ENCODE results near the gene OLFML2A.

Gene OLFML2A

DNA sequence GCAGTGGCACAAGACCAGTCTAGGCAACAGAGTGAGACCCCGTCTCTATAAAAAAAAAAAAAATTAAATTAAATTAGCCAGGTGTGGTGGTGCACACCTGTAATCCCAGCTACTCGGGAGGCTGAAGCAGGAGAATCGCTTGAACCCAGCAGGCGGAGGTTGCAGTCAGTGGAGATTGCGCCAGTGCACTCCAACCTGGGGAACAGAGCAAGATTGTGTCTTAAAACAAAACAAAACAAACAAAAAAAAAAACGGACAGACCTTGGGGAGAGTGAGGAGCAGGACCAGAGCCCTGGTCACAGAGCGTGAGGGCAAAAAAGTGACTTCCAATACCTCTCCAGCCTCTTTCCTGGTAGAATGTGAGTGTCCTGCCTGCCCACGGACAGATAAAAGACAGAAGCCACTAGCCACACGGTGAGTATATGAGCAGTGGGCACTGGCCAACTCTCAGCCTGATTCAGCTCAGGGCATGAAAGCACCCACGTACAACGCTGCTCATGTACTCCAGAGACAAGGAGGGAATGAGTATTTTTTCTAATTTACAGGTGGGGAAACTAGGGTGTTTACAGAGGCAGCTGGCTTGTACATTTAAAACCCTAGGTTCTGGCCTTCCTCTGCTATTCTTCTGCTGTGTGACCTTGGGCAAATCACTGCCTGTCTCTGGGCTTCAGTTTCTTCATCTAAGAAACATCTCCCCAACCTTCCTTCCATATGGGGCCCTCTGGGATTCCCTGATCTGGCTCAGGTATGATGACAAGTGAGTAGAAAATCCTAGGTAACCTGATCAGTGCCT is 1.8 kb downstream of the OLFML2A start:
- no peak for DNase-seq (ENCODE audit: low read depth in 3 of 3)

DNA sequence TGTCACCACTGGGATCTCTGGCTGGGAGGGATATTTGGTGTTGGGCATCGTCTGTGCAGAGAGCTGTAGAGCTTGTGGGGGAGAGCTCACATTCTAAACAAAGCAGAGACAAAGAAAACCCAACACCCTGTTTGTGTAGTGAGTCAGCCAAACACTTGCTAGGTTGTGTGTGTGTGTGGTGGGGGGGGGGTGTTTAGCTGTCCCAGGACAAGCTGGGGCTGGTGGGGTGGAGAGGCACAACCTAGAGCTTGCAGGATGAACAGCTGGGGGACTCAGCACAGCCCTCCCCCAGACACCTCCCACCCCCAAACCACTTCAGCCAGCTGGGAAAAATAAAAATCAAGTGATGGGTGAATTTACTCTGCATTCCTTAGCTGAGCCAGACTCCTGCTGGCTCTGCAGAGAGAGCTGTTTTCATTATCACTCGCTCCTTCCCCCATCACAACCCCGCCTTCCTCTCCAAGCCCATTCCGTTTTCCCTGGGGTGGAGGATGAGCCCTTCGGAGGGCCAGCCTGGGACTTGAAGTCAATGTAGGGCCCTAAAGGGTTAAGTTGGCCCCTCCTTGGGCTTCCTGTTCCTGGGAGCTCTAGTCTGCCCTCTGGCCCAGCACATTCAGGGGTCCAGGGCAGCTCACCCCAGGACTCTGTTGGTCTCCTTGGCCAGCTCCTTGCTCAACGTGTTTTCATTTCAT is 2.6 kb downstream of the OLFML2A start:
- no peak for DNase-seq (ENCODE audit: low read depth in 3 of 3)

DNA sequence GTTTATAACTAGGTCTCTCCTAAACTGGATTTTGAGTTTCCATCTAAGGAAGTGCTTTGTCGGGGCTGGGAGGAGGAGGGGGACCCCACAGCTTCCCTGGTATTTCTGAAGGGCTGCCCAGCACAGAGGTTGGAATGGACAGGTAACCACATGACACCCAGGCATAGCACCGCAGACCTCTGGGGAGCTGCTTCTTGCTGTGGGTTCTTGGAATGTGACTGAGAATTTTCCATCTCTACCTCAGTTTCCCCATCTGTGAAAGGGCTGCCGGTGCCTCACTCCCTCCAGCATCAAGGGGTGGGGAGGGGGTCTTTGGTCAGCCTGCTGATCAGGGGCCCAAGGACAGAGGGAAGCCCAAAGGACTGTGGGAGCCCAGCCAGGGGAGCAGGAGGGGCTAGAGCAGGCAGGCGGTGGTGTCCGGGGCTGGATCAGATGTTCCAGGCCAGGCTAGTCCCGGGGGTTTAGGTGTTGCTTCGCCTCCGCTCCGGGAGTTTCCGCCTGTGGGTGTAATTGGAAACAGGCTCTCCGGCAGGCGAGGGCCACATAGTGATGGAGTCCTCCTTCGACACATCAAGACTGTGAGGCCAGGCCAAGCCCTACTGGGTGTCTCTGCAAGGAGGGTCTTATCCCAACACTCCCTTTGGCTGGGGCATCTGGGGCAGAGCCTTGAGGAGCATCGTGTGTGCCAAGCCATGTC is 3.3 kb downstream of the OLFML2A start:
- DNase-seq (ENCODE audit: low read depth in 3 of 3), result no peak

DNA sequence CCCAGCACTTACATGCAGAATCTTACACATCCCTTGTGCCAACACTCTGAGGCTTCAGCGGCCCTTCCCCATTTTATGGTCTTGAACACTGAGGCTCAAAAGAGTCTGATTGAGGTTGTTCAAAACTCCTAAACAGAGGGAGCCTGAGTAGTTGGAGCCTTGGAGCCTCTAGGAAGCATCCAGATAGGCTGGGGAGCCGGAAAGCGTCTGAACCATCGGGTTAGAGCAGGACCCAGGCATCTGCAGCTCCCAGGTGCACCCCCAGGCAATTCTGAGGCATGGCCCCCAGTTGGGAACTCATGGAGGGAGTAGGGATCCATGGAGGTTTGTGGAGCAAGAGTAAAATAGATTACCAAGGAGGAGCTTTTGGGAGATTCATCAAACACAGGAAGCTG is 3.8 kb downstream of the OLFML2A start:
- no peak for DNase-seq (ENCODE audit: low read depth in 3 of 3)

DNA sequence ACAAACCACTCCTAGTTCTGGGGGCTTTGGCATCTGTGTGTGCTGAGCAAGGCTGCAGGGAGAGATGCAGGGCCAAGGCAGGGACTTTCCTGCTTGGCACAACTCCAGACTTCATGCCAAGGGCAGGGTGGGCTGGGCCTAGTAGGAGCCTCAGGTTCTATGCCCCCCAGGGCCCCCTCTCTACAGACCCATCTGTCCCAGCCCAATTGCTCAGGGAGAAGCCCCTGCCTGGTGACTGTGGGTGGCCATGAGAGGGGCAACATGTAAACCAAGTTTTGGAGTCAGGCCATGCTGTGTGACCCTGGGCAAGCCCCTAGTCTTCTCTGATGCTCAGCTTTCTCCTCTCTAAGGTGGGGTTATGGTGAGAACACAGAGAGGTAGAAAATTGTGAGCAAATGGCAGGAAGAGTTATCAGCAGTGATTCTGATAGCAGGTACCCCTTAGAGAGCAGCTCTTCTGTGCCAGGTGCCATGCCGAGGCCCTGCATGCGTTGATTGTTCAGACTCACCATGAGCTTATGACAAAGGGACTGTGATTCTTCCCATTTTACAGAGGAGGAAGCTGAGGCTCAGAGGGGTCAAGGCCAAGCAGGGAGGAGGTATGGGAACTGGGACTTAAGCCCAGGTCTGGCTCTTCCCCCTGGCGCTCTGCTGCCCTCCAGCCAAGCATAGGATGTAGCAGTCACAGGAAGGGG is 5.2 kb downstream of the OLFML2A start:
- DNase-seq (ENCODE audit: low read depth in 3 of 3), result no peak

DNA sequence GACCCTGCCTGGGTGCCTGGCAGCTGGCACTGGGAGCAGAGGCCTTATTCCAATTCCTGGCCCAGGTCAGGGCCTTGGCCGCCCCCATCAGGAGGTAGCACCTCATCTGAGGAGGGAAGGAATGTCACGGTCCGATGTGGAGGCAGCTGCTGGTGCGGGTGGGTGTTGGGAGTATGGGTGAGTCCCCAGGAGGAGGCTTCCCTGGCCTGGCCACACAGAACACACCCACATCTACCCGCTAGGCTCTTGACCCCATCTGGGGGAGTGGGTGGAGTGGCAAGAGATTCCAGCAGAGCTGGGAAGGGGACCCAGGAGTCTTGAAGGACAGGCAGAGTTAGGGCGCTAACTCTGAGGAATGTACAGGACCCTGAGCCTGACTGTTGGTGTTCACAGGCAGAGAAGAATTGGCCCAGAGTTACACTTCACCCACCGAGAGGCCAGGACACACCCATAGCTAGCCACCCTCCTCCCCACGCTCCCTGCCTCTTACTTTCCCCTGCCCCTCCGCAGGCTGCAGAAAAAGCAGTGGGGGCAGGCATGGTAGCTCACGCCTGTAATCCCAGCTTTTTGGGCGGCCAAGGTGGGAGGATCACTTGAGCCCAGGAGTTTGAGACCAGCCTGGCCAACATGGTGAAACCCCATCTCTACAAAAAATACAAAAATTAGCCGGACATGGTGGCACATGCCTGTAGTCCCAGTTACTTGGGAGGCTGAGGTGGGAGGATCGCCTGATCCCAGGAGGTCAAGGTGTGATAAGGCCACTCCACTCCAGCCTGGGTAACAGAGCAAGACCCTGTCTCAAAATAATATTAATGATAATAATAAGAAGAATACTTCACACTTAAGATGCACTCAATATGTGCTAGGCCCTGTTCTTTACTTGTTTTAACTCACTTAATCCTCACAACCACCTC is 6.0 kb downstream of the OLFML2A start:
- no peak for DNase-seq (ENCODE audit: low read depth in 3 of 3)

DNA sequence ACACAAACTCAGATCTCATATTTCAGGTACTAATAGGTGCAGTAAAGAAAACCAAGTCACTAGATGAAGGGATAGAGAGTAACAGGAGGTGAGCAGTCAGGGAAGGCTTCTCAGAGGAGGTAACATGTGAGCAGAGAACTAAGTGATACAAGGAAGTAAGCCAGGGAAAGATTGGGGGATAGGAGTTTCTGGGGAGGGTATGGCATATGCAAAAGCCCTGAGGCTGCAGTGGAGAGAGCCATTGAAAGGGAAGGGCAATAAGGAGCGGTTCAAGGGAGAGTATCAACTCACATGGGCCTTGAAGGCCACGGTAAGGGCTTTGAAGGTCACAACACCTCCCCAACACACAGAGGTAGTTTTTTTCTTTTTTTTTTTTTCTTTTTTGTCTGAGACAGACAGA is 6.9 kb downstream of the OLFML2A start:
- DNase-seq (ENCODE audit: low read depth in 3 of 3), result no peak

DNA sequence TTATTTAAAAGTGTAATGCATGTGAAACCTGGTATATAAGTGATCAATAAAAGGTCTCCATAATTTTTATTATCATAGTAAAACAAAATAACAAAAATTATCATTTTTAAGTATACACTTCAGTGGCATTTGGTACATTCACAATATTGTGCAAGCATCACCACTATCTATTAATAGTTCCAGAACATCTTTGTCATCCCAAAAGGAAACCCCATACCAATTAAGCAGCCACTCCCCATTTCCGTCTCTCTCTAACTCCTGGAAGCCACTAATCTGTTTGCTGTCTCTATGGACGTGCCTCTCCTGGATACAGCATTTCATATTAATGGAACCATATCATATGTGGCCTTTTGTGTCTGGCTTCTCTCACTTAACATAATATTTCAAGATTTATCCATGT is 7.6 kb downstream of the OLFML2A start:
- DNase-seq (ENCODE audit: low read depth in 3 of 3), result no peak

DNA sequence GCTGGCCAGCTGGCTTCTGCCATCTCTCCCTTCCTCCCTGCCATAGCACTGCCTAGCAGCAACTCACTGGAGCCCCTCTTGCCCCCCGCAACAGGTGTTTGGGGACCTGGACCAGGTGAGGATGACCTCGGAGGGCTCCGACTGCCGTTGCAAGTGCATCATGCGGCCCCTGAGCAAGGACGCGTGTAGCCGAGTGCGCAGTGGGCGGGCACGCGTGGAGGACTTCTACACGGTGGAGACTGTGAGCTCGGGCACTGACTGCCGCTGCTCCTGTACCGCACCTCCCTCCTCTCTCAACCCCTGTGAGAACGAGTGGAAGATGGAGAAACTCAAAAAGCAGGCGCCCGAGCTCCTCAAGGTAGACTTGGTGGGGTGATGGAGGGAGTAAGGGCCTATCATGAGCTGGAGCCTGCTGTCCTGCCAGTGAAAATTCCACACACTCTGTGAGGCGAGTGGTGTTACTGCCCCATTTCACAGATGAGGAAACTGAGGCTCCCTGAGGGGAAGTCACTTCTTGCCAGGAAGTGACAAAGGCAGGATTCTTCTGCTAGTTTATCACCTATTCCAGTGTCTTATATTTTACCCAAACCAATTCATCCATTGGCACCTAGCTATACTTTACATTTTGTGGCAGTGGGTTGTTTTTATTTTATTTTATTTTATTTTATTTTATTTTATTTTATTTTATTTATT is 10.1 kb downstream of the OLFML2A start:
- no peak for DNase-seq (ENCODE audit: low read depth in 3 of 3)

DNA sequence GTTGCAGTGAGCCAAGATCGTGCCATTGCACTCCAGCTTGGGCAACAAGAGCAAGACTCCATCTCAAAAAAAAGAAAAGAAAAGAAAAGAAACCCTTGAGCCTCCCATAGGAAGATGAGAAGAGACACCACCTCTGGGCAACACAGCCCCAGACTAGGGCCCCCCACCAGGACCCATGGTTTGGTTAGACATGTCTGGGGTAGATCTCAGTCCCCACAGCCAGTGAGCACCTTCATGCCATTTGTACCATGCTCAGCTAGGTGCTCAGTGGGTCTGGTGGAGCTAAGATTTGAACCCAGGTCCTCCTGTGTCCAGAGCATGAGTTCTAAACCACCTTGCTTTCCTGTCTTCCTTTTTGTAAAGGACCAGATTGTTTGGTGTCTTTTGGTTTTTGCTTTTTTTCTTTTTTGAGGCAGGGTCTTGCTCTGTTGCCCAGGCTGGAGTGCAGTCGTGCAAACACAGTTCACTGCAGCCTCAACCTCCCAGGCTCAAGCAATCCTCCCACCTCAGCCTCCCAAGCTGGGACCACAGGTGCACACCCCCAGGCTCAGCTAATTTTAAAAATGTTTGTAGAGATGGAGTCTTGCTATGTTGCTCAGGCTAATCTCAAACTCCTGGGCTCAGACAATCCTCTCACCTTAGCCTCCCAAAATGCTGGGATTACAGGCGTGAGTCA is 11.7 kb downstream of the OLFML2A start:
- no peak for DNase-seq (ENCODE audit: low read depth in 3 of 3)

DNA sequence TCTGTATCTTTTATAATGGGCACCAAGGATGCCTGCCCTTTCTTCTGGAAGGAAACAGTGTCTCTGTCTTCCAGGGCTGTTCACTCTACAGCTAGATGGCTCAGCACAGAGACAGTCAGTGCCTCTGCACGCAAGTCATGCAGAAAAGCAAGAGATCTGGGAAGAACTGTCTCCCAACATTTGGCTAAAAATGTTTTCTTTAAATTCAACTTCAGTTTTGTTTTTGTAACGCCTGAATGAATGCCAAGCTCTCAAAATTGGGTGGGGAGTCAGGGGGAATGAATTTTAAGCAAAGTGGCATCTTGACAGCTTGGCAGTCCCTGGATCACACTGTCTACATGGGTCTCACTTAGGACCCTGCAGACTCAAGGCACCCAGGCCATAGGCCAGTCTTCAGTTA is 12.6 kb downstream of the OLFML2A start:
- no peak for DNase-seq (ENCODE audit: low read depth in 3 of 3)

DNA sequence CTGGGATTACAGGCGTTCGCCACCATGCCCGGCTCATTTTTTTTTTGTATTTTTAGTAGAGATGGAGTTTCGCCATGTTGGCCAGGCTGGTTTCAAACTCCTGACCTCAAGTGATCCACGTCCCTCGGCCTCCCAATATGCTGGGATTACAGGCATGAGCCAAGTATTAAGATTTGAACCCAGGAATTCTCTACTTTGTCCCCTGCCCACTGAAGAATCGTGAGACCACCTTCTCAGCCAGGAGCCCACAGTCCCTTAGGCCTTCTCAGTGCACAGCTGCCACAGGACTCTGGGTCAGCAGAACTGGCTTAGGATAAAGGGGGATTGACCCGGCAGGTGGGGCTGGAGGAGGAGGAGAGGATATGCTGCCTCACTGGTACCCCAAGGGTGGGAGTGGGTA is 13.4 kb downstream of the OLFML2A start:
- DNase-seq (ENCODE audit: low read depth in 3 of 3), result no peak

DNA sequence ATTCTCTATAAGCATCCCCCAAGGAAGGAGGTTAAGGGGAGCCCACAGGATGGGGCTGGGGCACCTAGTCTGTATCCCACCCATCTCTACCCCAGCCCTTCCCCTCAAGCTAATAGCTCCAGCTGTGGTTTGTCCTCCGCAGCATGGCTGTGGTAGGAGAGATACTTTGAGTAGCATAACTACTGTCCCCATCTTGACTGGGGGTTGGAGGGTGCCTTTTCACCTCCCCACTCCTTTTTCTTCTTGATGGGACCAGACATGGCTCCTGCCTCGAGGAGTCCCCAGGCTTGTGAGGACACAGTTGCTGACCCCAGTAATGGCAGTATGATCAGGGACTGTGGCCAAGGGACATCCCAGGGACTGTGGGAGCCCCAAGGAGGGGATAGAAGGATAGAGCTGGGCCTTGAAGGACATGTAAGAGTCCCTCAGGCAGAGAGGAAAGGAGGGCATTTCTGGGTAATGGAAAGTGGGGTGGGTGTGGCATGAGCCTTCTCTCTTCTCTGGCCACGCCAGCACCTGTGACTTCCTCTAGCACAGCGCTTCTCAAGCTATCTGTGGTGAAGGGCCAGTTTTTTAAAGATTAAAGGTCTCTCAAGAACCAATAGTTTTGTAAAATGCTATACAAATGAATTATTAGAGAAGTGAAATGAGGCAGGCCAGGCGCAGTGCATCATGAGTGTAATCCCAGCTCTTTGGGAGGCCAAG is 14.0 kb downstream of the OLFML2A start:
- DNase-seq (ENCODE audit: low read depth in 3 of 3), result no peak

DNA sequence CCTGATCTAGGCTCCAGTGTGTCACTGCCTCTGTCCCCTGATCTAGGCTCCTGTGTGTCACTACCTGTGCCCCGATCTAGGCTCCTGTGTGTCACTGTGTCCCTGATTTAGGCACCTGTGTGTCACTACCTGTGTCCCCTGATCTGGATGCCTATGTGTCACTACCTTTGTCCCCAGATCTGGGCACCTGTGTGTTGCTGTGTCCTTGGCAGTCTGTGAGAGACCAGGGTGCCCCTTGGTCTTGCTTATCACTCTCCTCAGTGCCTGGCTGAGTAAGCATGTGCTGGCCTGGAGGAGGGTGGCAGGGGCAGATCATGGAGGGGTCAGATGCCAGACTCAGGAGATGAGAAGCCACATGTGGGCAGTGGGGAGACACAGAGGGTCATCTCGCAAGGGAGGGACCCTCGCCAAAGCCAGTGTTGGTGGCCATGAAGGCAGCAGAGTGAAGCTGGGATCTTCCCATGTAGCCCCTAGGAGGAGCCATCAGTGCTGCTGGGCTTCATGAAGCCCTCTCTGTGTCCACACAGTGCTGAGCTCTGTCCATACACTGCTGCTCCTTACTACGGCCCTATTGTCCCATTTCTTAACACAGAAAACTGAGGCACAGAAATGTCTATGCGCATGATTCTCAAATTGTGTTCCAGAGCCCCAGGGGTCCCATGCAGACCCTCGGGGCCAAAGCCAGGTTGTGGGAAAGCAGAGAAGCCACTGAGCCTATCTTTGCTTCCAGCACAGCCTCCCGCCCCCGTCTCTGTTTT is 15.5 kb downstream of the OLFML2A start:
- no peak for DNase-seq (ENCODE audit: low read depth in 3 of 3)

DNA sequence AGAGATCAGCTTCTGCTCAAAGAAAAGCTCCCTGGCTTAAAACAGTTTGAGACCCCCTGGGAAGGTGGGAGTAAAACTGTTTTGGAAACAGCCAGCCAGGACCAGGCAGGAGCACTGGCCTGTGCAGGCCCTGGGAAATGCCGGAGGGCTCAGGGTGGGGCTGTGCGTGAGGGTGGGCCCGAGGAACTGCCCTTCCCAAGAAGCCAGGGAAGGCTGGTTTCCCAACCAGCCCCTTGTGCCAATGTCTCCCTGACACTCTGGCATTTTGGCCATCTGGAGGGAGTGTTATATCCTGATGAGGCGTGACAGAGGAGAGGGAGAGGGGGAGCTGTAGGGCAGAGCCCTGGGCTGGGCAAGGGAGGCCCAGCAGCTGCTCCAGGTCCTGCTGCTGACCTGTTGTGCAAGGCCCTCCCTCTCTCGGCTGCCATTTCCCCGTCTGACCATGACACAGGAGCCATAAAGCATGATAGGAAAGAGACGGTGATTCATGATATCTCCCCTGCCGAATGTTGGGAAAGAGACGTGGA is 16.1 kb downstream of the OLFML2A start:
- DNase-seq (ENCODE audit: low read depth in 3 of 3), result no peak

DNA sequence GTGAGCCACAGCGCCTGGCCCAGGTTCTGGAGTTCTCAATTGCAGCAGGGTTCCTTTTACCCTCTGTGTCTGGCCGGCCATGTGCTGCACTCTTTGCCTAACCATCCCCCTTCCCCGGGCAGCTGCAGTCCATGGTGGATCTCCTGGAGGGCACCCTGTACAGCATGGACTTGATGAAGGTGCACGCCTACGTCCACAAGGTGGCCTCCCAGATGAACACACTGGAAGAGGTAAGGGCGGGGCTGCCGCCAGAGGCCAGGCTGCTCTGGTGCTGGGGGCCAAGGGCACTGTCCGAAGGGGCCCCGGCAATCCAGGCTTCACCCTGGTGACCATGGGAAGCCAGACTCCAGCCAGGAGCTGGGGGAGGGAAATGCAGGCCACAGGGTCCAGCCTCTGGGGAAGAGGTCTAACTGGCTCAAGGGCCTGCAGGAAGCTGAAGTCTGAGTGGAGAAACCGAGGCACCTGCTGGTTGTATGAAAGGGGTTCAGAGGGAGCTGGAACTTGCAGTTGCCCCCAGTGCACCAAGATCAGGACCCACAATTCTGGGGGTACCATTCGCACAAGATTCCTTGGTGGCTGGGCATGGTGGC is 18.1 kb downstream of the OLFML2A start:
- DNase-seq (ENCODE audit: low read depth in 3 of 3), result no peak

DNA sequence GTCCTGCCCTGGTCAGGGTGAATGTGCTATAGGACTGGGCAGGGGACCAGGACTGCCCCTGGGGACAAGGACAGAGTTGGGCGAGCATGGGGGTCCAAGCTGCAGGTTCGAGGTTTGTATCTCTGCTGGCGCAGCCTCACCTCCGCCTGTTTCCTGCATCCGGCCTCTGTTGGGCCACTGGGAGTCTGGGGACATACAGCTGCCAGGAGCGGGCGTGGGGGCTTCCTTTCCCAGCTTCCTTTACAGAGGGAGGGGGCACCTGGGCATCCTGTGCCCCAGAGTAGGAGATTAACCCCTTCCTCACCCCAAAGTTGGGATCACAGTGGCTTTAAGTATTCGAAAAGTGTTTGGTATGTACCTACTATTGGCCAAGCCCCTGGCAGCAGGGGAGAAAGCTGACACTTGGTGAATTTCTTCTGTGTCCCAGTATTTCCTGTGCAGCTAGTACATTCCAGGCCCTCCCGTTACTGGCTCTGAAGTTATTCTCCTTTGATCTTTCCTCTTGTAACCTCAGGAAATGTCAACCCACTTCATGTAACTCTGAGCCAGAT is 19.0 kb downstream of the OLFML2A start:
- DNase-seq (ENCODE audit: low read depth in 3 of 3), result no peak

Data from stimulated activated CD4-positive, alpha-beta T cell treated with anti-CD3 and anti-CD28 coated beads, TNF-alpha, amount 100 ng/mL, for 24 hours (primary cell).